GM12864 (cell line): ENCODE measurements around the gene LYRM9.

ENCODE experiments used
- DNase-seq: peaks from one replicate; pipeline ENCODE4 v3.0.0-alpha.2; 2011; ENCODE audit warnings: low read depth
- H3K4me3 ChIP-seq: 2 replicates; pipeline ENCODE4 v1.5.1; 2011; ENCODE audit warnings: mild to moderate bottlenecking, low read depth, low read length, control low read depth
- CTCF ChIP-seq: IDR thresholded peaks from 2 replicates; pipeline ENCODE4 v1.5.1; 2011; ENCODE audit warnings: low read depth, mild to moderate bottlenecking, moderate library complexity, low read length, control low read depth, inconsistent platforms; ENCODE audit errors: missing control alignments

The LYRM9 gene

GRCh38 chr17:27892866-27893769 is at the start of gene LYRM9:
TSS of gene LYRM9 (minus strand) at chr17:27893365. CDS start at chr17:27882694, 10,671 bp downstream.
- H3K4me3 ChIP-seq: peak within 1 kb of the TSS; percentile 70
- peak; percentile 89 for TF ChIP-seq CTCF
- peak; percentile 45 for DNase-seq

GRCh38 chr17:27940503-27941428 is 47.6 kb upstream of the LYRM9 start:
- TF ChIP-seq CTCF: no peak
- H3K4me3 ChIP-seq: no peak overlapping the region
- DNase-seq: no peak

- no peak for TF ChIP-seq CTCF
- peak; percentile 31 for DNase-seq
- no peak overlapping the region for H3K4me3 ChIP-seq
Observed at GRCh38 chr17:27939474-27940465, 46.6 kb upstream of the LYRM9 start.

- no peak for DNase-seq
Observed at GRCh38 chr17:27938864-27939263, 45.7 kb upstream of the LYRM9 start.

GRCh38 chr17:27938241-27938640 is 45.1 kb upstream of the LYRM9 start:
- TF ChIP-seq CTCF: no peak
- H3K4me3 ChIP-seq: no peak overlapping the region
- no peak for DNase-seq

More at GRCh38 chr17:27938864-27939263, 45.7 kb upstream of the LYRM9 start:
- H3K4me3 ChIP-seq: no peak overlapping the region
- TF ChIP-seq CTCF: no peak

GRCh38 chr17:27937025-27937546 is 43.9 kb upstream of the LYRM9 start:
- DNase-seq: no peak
- no peak for TF ChIP-seq CTCF
- H3K4me3 ChIP-seq: no peak overlapping the region
